Hair follicular keratinocyte (primary cell): ENCODE results near the gene TTC9C. TPM values are rescaled to one million over a fixed set of nuclear protein-coding genes. Genes with fewer than 3 reads are reported as not detected.

Experiments used
- total RNA-seq: library from RNA; depleted of rRNA; stranded (reverse); fragments of >200 nt; gene quantifications from 2 replicates; pipeline ENCODE4 v1.2.3, GENCODE V29; 2015

Gene TTC9C, protein sequence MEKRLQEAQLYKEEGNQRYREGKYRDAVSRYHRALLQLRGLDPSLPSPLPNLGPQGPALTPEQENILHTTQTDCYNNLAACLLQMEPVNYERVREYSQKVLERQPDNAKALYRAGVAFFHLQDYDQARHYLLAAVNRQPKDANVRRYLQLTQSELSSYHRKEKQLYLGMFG
- 15.5 and 17.5 TPM in 2 replicates for total RNA-seq

DNA sequence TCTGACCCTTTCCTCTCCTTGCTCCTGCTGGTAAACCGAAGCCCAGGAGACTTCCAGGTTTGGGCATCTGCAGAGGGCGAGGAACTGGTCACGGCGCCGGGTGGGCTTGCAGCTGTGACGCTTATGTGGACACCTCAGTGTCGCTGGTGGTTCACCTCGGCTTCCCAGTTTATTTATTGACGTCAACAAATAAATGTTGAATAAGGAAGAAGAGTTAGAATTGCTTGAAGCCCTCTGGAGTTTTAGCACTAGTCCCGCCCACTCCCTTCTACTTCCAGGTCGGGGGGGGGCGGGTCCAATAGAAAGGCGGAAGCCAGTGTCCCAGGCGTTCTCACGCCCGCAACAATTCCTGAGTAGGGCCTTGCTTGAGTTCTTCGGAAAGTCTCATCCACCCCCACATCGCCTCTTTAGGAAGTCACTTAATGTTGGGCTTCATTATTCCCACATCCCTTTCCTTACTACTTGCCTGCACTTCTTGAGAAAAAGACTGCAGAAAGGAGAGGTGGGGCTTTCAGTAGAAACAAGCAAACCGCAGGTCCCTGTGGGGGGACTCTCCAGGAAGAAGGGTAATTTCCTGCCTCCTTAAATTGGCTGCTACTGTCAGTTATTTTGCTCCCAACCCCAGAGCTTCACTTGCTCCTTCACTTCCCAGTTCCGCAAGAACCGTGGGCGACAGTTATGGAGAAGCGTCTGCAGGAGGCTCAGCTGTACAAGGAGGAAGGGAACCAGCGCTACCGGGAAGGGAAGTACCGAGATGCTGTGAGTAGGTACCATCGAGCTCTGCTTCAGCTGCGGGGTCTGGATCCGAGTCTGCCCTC lies at the start of gene TTC9C:
Gene TTC9C, plus strand, starts transcription at position 316 of the 818 bp plus-strand sequence. Its CDS starts 363 bp downstream, at position 679.

GRCh38 chr11:62678770-62679696 lies 49.3 kb upstream of the TTC9C start, which contains the start of gene UBXN1:
Gene UBXN1, minus strand, starts transcription at chr11:62679073. Its CDS starts 150 bp downstream, at chr11:62678923.

DNA sequence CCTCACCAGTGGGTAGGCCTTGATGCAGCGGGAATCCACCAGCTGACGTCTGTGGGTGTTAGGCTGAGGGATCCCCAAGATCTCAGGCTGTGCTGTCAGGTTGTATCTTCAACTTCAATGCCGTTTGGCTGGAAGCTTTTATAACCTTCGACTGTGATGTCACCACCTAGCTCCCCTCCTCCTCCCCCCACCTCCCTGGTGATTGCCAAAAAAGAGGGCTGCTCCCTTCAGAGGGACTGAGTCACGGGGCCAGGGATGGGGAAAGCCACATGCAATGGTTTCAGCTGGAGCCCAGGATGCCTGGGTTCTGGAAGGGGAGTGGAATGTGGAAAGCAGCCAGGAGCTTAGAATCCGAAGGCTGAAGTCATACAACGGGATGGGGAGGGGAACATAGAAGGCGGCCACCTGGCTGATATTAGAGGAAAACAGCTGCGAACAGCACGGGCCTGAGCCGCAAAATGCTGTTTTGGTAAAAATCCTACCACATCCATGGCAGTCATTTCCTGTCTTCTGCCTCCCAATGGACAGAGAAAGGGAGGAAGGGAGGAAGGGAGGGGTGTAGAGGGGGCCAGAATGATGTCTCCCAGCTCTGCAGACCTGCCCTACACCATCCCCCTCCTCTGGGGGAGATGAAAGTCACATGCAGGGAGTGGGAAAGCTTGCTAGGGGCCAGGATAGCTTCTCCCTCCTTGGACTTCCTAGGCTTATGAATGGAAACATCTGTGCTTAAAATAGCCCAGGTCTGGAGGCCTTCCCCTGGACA lies 38.7 kb upstream of the TTC9C start, which contains the start of gene LRRN4CL:
Gene LRRN4CL, minus strand, starts transcription at position 110 of the 763 bp plus-strand sequence. CDS start 1,022 bp downstream, outside the sequence.

GRCh38 chr11:62707277-62707861 lies 20.9 kb upstream of the TTC9C start, which contains the start of the genes BSCL2 and GNG3:
Gene BSCL2, minus strand, starts transcription at chr11:62707424. Its CDS starts 229 bp downstream, at chr11:62707195.
Gene GNG3, plus strand, starts transcription at chr11:62707676. Its CDS starts 620 bp downstream, at chr11:62708296.

DNA sequence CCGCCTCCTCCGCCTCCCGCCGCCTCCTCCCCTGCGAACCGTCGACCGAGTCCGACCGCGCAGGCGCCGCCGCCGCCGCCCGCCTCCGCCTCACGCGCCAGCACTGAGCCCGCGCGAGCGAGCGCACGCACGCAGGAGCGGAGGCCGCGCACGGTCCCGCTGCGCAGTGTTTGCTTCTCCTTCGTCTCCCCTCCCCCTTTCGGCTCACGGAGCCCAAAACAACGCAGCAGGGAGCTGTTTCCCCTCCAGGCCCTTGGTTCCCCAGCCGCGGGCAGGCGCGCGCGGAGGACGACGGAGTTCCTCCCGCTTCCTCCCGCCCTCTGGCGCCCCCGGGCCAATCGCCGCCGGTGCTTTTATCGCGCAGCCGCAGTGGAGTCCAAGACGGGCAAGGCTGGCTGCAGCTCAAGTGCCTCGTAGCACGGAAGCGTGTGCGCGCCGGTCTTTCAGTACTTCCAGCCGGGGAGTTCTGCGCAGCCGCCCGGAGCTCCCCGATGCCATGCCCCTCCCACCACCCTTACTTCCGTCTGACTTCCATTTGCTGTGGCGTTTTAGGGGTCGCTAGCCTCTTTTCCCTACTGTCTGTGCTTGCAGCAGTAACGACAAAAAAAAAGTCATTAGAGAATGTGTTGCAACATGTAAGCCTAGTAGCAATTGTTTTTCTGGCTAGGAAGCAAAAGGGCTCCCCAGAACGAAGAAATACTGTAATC lies 968 bp upstream of the TTC9C start, which contains the start of gene HNRNPUL2:
Gene HNRNPUL2, minus strand, starts transcription at position 293 of the 707 bp plus-strand sequence. CDS start 301 bp downstream, outside the sequence.

DNA sequence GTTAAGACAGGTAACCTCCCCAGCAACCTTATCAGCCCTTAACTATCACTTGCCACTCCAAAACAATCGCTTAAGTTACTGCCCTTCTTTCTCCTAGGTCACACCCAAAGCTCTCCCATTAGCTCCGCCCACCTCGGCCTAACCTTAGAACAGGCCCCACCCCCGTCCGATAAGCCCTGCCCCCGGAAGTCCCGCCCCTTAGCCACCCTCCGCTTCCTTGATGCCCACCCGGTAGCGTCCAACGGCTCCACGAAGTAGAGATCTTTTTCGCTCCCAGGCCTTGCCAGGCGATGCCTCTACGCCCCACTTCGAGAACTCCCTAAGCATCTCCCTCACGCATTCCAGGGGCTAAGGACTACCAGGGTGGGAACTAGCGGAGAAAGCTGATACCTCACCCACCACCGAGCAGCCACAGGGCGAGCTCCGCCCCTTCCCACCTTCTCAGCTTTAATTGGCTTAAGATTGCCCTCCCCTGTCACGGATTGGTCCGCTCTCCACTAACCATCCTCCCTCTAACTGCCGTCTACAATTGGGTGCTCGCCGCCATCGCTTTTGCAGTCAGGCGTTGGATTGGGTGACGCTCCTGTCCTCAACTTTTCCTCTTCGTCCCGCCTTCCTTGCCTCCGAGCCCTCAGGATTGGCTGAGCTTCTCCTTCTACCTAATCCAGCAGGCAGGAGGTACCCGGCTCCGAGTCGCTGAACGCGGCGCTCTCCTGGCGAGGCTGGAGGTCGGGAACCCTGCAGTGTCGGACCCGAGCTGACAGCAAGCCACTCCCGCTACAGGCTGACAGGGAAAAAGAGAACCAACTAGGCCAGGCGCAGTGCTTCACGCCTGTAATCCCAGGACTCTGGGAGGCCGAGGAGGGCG lies 25.7 kb downstream of the TTC9C start, which contains the start of gene ZBTB3:
Gene ZBTB3, minus strand, starts transcription at position 425 of the 868 bp plus-strand sequence. CDS start 496 bp downstream, outside the sequence.

DNA sequence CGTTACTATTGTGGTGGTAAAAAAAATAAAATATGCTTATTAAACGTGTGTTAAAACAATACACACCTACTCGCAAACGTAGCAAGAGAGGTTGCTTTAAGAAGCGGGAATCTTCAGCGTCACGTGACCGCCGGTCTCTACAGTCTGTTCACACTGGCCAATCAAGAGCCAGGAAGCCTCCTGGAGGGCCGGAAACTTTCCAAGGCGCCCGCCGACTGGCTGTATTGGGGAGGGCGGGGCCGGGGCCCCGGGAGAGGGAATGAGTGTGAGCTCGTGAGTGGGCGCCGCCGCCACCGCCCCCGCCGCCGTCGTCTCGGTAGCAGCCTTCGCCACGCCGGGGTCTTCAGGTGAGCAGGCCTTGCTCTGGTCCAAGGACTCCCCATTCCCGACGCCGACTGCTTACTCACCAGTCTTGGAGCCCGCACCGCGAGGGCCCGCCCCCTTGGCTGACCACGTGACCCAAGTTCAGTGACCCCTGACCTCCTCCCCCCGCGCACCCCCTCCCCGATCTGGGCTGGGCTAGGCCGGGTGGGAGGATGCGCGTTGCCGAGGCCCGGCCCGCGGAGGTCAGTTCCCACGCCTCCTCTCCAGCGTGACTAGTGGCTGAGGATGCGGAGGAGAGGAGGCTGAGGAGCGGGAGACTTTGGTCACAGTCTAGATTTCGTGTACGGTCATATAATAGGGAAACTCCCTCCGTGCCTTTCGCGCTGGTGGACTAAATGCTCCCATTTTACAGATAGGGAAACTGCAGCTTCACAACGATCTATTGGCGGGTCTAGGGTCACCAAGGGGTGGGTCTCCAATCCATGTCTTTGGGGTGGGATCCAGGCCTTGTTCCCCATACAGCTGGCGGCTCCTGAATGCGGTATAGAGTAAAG lies 43.1 kb downstream of the TTC9C start, which contains the start of gene TAF6L:
Gene TAF6L, plus strand, starts transcription at position 253 of the 878 bp plus-strand sequence. CDS start 4,388 bp downstream, outside the sequence.

DNA sequence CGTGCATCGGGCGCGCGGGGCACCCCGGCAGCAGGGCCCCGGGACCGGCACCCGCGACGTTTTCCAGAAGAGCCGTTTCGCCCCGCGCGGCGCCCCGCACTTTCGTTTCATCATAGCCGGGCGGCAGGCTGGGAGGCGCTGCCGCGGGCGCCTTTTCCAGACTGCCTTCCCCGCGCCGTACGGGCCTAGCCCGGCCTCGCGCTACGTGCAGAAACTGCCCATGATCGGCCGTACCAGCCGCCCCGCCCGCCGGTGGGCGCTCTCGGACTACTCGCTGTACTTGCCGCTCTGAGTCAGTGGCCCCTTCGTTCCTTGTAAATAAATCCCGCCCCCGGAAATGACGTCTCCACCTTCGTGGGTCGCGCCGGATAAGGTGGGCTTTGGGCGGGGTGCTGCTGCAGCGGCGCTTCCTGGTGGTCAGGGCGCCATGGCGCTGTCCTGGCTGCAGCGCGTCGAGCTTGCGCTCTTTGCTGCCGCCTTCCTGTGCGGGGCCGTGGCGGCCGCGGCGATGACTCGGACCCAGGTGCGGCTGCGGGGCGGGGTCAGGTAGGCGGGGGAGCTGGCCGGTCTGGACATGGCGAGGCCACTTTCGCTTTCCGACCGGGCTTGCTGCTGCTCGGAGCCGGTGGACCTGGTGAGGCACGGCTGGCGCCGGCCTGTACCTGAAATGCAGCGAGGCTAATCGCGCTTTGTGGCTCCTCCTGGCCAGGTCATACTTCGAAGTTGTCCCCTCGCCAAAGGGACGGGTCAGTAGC lies 58.9 kb downstream of the TTC9C start, which contains the start of gene TMEM179B:
Gene TMEM179B, plus strand, starts transcription at position 398 of the 755 bp plus-strand sequence. Its CDS starts 30 bp downstream, at position 428.

Other genes starting within 250 kb of the TTC9C start
- 176 and 366 TPM in 2 replicates for gene AHNAK, start 181.7 kb upstream of the TTC9C start, total RNA-seq
- gene EEF1G, start 154.6 kb upstream of the TTC9C start, total RNA-seq, result 1,936 and 2,201 TPM in 2 replicates
- 8.4 and 13.9 TPM in 2 replicates for gene TUT1, start 137.0 kb upstream of the TTC9C start, total RNA-seq
- gene MTA2, start 126.6 kb upstream of the TTC9C start, total RNA-seq, result 97.5 and 169 TPM in 2 replicates
- gene EML3, start 115.7 kb upstream of the TTC9C start, total RNA-seq, result 20.2 and 28.7 TPM in 2 replicates
- gene ROM1, start 115.2 kb upstream of the TTC9C start, total RNA-seq, result 1.7 and 2.3 TPM in 2 replicates
- 42.0 and 47.1 TPM in 2 replicates for gene B3GAT3, start 106.5 kb upstream of the TTC9C start, total RNA-seq
- gene GANAB, start 81.9 kb upstream of the TTC9C start, total RNA-seq, result 188 TPM in 2 replicates
- gene INTS5, start 75.2 kb upstream of the TTC9C start, total RNA-seq, result 21.2 and 29.4 TPM in 2 replicates
- 53.8 and 88.1 TPM in 2 replicates for gene C11orf98, start 63.3 kb upstream of the TTC9C start, total RNA-seq
- gene CSKMT, start 63.2 kb upstream of the TTC9C start, total RNA-seq, result 7.8 and 19.2 TPM in 2 replicates
- gene UQCC3, start 56.8 kb upstream of the TTC9C start, total RNA-seq, result 12.5 and 22.6 TPM in 2 replicates
- gene LBHD1, start 56.2 kb upstream of the TTC9C start, total RNA-seq, result 2.4 and 3.4 TPM in 2 replicates
- 139 and 165 TPM in 2 replicates for gene UBXN1, start 49.4 kb upstream of the TTC9C start, total RNA-seq
- 0.08 TPM in 2 replicates for gene LRRN4CL, start 39.0 kb upstream of the TTC9C start, total RNA-seq
- gene BSCL2, start 21.1 kb upstream of the TTC9C start, total RNA-seq, result 20.9 and 34.7 TPM in 2 replicates
- not detected in 2 replicates for gene GNG3, start 20.8 kb upstream of the TTC9C start, total RNA-seq
- 6.4 and 6.5 TPM in 2 replicates for gene HNRNPUL2, start 1.0 kb upstream of the TTC9C start, total RNA-seq
- gene ZBTB3, start 25.7 kb downstream of the TTC9C start, total RNA-seq, result 5.0 and 6.1 TPM in 2 replicates
- 125 and 151 TPM in 2 replicates for gene POLR2G, start 33.1 kb downstream of the TTC9C start, total RNA-seq
- 11.5 and 22.3 TPM in 2 replicates for gene TAF6L, start 42.9 kb downstream of the TTC9C start, total RNA-seq
- gene TMEM179B, start 58.9 kb downstream of the TTC9C start, total RNA-seq, result 46.2 and 52.1 TPM in 2 replicates
- 42.2 and 53.8 TPM in 2 replicates for gene TMEM223, start 63.5 kb downstream of the TTC9C start, total RNA-seq
- 21.8 and 26.4 TPM in 2 replicates for gene NXF1, start 77.0 kb downstream of the TTC9C start, total RNA-seq
- gene STX5, start 103.6 kb downstream of the TTC9C start, total RNA-seq, result 26.9 and 37.9 TPM in 2 replicates
- not detected in 2 replicates for gene TEX54, start 104.4 kb downstream of the TTC9C start, total RNA-seq
- gene WDR74, start 111.1 kb downstream of the TTC9C start, total RNA-seq, result 65.8 and 125 TPM in 2 replicates
- 855 and 957 TPM in 2 replicates for gene SLC3A2, start 152.4 kb downstream of the TTC9C start, total RNA-seq
- gene CHRM1, start 192.9 kb downstream of the TTC9C start, total RNA-seq, result not detected in 2 replicates